Mammary epithelial cell (primary cell): Measurements from ENCODE around the gene ABCA12.

Experiments
- CTCF ChIP-seq, 2 donors: IDR thresholded peaks in 1 of 2; conservative IDR thresholded peaks in 1 of 2; 2 replicates each; pipeline ENCODE4 v1.5.1; 2011 to 2012; ENCODE audit warnings: inconsistent platforms in 2 of 2, low read length in 2 of 2, mild to moderate bottlenecking in 2 of 2, control low read depth in 1 of 2, low read depth in 1 of 2; ENCODE audit not compliant: insufficient read depth in 1 of 2; ENCODE audit errors: extremely low read depth in 1 of 2
- EZH2 ChIP-seq: IDR thresholded peaks from 2 replicates; pipeline ENCODE4 v1.6.1; 2012; ENCODE audit warnings: low read length, inconsistent platforms, borderline replicate concordance

GRCh38 chr2:214989187-214989586 lies 149.2 kb downstream of the ABCA12 start:
- TF ChIP-seq CTCF (conservative IDR thresholded peaks at IDR 0.05 in 1 of 2, IDR thresholded peaks at IDR 0.05 in 1 of 2; ENCODE audit: extremely low read depth in 1 of 2, insufficient read depth in 1 of 2, low read depth in 1 of 2, low read length in 2 of 2) (no peak), EZH2 (no peak)
